ENCODE results near the gene HS2ST1. TPM values are rescaled to one million over a fixed set of nuclear protein-coding genes. Genes with fewer than 3 reads are reported as not detected.

The HS2ST1 gene
- total RNA-seq, 1 experiment from 2014 or later: 30.1 TPM

- TF ChIP-seq CTCF (IDR thresholded peaks at IDR 0.05 in 2 of 3, conservative IDR thresholded peaks at IDR 0.05 in 1 of 3; ENCODE audit: borderline replicate concordance in 1 of 3, insufficient read depth in 1 of 3, low read depth in 2 of 3, low read length in 2 of 3) (no peak), MAX (IDR thresholded peaks at IDR 0.05) (no peak)
Observed at GRCh38 chr1:87156124-87156523, 241.7 kb downstream of the HS2ST1 start (continued).

GRCh38 chr1:87159378-87159915, 245.0 kb downstream of the HS2ST1 start:
- DNase-seq (ENCODE audit: low read depth, low spot score): no peak
- no peaks in the 10 kb centered on the region for H3K79me2 ChIP-seq (ENCODE audit: insufficient read depth, low read length)
- no peaks in the 10 kb centered on the region for H3K27me3 ChIP-seq (ENCODE audit: insufficient read depth, low read length)
- CTCF ChIA-PET: no interaction called here
- POLR2A ChIA-PET: no interaction called here
- H3K9ac ChIP-seq (ENCODE audit: low read length): no peak overlapping the region
- no peak overlapping the region for H3K27ac ChIP-seq (ENCODE audit: low read depth, low read length)
- no peak for TF ChIP-seq EZH2phosphoT487 (IDR thresholded peaks at IDR 0.05; ENCODE audit: borderline replicate concordance)
- no peak for TF ChIP-seq JUND (IDR thresholded peaks at IDR 0.05)
- TF ChIP-seq SRF (IDR thresholded peaks at IDR 0.05; ENCODE audit: low read depth): no peak
- no peaks in the 10 kb centered on the region for H3K36me3 ChIP-seq (ENCODE audit: control insufficient read depth in 1 of 2, insufficient read depth in 2 of 2, low read length in 2 of 2)
- no peak for ATAC-seq
- RAD21 ChIA-PET (ENCODE audit: low non-redundant PET in 1 of 2, low total read pairs in 2 of 2, uncharacterized antibody in 2 of 2, unreplicated experiment in 2 of 2): no interaction called here
- BruUV-seq (replicated peaks): no TSS peak
- H3K9me2 ChIP-seq (ENCODE audit: insufficient read depth): no peaks in the 10 kb centered on the region
- intact Hi-C loops (cut with micrococcal nuclease): no loop called here
- H3K4me3 ChIP-seq (replicated peaks in 1 of 2; ENCODE audit: low read depth in 1 of 2, low read length in 2 of 2): no peak overlapping the region
- no peak overlapping the region for H2AFZ ChIP-seq (ENCODE audit: low read depth, low read length, poor library complexity, severe bottlenecking)
- no peak overlapping the region for H3K4me2 ChIP-seq (ENCODE audit: low read length)
- no peaks in the 10 kb centered on the region for H3K4me1 ChIP-seq (ENCODE audit: control insufficient read depth in 1 of 2, insufficient read depth in 2 of 2, low read length in 2 of 2)
- H4K20me1 ChIP-seq (ENCODE audit: insufficient read depth): no peaks in the 10 kb centered on the region
- no peaks in the 10 kb centered on the region for H3K9me3 ChIP-seq (ENCODE audit: control insufficient read depth in 1 of 2, insufficient read depth in 1 of 2, low read depth in 1 of 2, low read length in 2 of 2)

Other genes starting within 250 kb of the HS2ST1 start
- gene SH3GLB1, start 210.1 kb upstream of the HS2ST1 start, total RNA-seq (2021; ENCODE audit: unreplicated experiment): 42.4 TPM
- 175 TPM for gene SELENOF, start 509 bp upstream of the HS2ST1 start, total RNA-seq (2021; ENCODE audit: unreplicated experiment)

Data from HCT116 (cell line).